Omental fat pad (tissue), 4 donors: ENCODE results near the gene PIGR. TPM values are rescaled to one million over a fixed set of nuclear protein-coding genes. Genes with fewer than 3 reads are reported as not detected.

Experiments used
- ATAC-seq: fragments of 150-250 bp; one replicate; pipeline ENCODE4 v1.9.1; 2016; ENCODE audit warnings: mild to moderate bottlenecking, moderate library complexity; ENCODE audit not compliant: low FRiP score
- DNase-seq: peaks from one replicate; pipeline ENCODE4 v3.0.0-alpha.2; 2019; ENCODE audit warnings: low spot score
- CTCF ChIP-seq, 3 donors: fragments of 450-650 bp; IDR thresholded peaks; one replicate each; pipeline ENCODE4 v1.5.1; 2016 to 2017; ENCODE audit warnings: antibody characterized with exemption in 3 of 3, mild to moderate bottlenecking in 3 of 3, moderate library complexity in 2 of 3
- total RNA-seq, 4 donors: library from RNA; depleted of rRNA; stranded (reverse); fragments of >200 nt; gene quantifications; one replicate each; pipeline ENCODE4 v1.1.0, GENCODE V29; 2016

Gene PIGR
- total RNA-seq, 4 donors from 2014 or later, result 0.24 to 0.44 TPM; not detected in 2

DNA sequence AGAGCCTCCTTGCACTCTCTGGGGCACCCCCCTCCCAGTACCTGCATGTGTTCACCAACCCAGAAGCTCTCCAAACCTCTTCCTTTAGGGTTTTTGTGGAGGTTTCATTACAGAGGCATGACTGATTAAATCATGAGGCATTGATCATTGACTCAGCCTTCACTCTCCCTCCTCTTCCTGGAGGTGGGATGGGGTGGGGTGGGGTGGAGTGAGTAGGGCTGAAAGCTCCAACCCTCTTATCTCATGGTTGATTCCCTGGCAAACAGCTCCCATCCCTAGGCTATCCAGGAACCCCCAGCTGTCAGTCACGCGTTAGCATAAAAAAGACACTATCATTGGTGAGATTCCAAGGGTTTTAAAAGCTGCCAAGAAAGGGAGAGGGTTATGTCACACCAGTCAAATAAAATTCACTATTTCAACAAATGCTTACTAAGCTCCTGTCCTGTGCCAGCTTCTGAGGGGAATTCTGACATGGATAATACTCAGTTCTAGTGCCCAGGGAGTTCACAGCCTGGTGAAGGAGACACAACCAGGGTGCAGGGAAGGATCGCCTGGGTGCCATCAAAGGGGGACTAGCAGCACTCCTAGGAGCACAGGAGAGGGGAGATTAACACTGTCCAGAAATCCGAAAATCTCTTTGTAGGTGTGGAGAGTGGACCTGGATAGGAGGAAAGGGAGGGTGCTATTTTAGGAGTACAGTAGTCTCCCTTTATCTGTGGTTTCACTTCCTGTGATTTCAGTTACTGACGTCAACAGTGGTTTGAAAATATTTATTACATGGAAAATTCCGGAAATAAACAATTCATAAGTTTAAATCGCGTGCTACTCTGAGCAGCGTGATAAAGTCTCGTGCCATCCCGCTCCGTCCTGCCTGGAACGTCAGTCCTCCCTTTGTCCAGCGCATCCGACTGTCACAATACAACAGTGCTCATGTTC lies 55.9 kb downstream of the PIGR start:
- ATAC-seq, result peak; percentile 89
- no peak for TF ChIP-seq CTCF (IDR thresholded peaks at IDR 0.05)
- no peak for DNase-seq

GRCh38 chr1:206887701-206888100 lies 58.6 kb downstream of the PIGR start:
- DNase-seq, result no peak
- ATAC-seq, result no peak
- TF ChIP-seq CTCF (IDR thresholded peaks at IDR 0.05), result no peak

- ATAC-seq (no peak), DNase-seq (no peak)
- TF ChIP-seq CTCF (IDR thresholded peaks at IDR 0.05), result no peak
Measured at GRCh38 chr1:206886831-206887230, 59.4 kb downstream of the PIGR start.

- no peak for TF ChIP-seq CTCF (IDR thresholded peaks at IDR 0.05)
- ATAC-seq (peak; percentile 57), DNase-seq (no peak)
Measured at GRCh38 chr1:206885341-206886060, 60.8 kb downstream of the PIGR start.

DNA sequence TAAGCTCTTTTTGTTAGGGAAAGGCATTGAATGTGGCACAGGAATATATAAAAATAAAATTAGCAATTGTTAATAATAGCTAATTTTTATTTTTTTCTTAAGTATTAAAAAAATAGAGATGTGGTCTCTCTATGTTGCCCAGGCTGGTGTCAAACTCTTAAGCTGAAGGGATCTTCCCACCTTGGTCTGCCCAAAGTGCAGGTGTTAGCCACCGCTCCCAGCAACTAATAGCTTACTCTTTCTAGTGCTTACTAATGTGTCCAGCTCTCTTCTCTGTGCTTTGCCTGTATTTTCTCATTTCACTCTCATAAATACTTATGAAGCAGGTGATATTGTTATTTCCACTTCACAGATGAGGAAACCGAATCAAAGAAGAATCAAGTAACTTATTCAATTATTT lies 62.4 kb downstream of the PIGR start:
- no peak for TF ChIP-seq CTCF (IDR thresholded peaks at IDR 0.05)
- DNase-seq (no peak), ATAC-seq (no peak)

- DNase-seq (no peak), ATAC-seq (no peak)
- TF ChIP-seq CTCF (IDR thresholded peaks at IDR 0.05), result no peak
Measured at GRCh38 chr1:206883160-206883559, 63.1 kb downstream of the PIGR start.
